Hepatocyte (in vitro differentiated cells): ENCODE data around the gene SFR1. TPM values are rescaled to one million over a fixed set of nuclear protein-coding genes. Genes with fewer than 3 reads are reported as not detected.
"Not testable (repeated sequence)": the region's sequence is repeated elsewhere in the genome, so short reads cannot be mapped to it uniquely, and the experiment has no call there.

ENCODE experiments used
- DNase-seq: peaks from one replicate; pipeline ENCODE4 v3.0.0-alpha.2; 2016; ENCODE audit warnings: low spot score
- H2AFZ ChIP-seq: fragments of 200-600 bp; sonication (generic); 2 replicates; pipeline ENCODE4 v1.6.0; 2016; ENCODE audit warnings: antibody characterized with exemption, mild to moderate bottlenecking
- H3K27ac ChIP-seq: fragments of 200-600 bp; sonication (generic); 2 replicates; pipeline ENCODE4 v1.5.1; 2016; ENCODE audit warnings: mild to moderate bottlenecking
- H3K27me3 ChIP-seq: fragments of 200-600 bp; sonication (generic); 2 replicates; pipeline ENCODE4 v1.6.1; 2016
- H3K36me3 ChIP-seq: fragments of 200-600 bp; sonication (generic); replicated peaks from 2 replicates; pipeline ENCODE4 v1.5.1; 2016; ENCODE audit warnings: low read depth; ENCODE audit not compliant: insufficient read depth
- H3K4me1 ChIP-seq: fragments of 200-600 bp; sonication (generic); 2 replicates; pipeline ENCODE4 v1.5.1; 2016; ENCODE audit warnings: mild to moderate bottlenecking, moderate library complexity; ENCODE audit not compliant: insufficient read depth
- H3K4me2 ChIP-seq: fragments of 200-600 bp; sonication (generic); 2 replicates; pipeline ENCODE4 v1.6.0; 2016
- H3K4me3 ChIP-seq: fragments of 200-600 bp; sonication (generic); 2 replicates; pipeline ENCODE4 v1.5.1; 2016; ENCODE audit warnings: mild to moderate bottlenecking
- H3K79me2 ChIP-seq: fragments of 200-600 bp; sonication (generic); 2 replicates; pipeline ENCODE4 v1.6.0; 2017; ENCODE audit warnings: mild to moderate bottlenecking
- H3K9me2 ChIP-seq: fragments of 200-600 bp; sonication (generic); replicated peaks from 2 replicates; pipeline ENCODE4 v1.6.0; 2017; ENCODE audit warnings: mild to moderate bottlenecking; ENCODE audit not compliant: insufficient read depth
- H3K9me3 ChIP-seq: fragments of 200-600 bp; sonication (generic); 2 replicates; pipeline ENCODE4 v1.5.1; 2016; ENCODE audit warnings: low read depth, mild to moderate bottlenecking
- H4K20me1 ChIP-seq: fragments of 200-600 bp; sonication (generic); 2 replicates; pipeline ENCODE4 v1.6.0; 2016; ENCODE audit warnings: mild to moderate bottlenecking; ENCODE audit not compliant: insufficient read depth, poor library complexity, severe bottlenecking
- CTCF ChIP-seq: fragments of 200-600 bp; sonication (generic); IDR thresholded peaks from 2 replicates; pipeline ENCODE4 v1.5.1; 2016; ENCODE audit warnings: antibody characterized with exemption, mild to moderate bottlenecking; ENCODE audit not compliant: poor library complexity
- EZH2 ChIP-seq: fragments of 200-600 bp; sonication (generic); IDR thresholded peaks from 2 replicates; pipeline ENCODE4 v1.6.1; 2016; ENCODE audit warnings: antibody characterized with exemption, mild to moderate bottlenecking, borderline replicate concordance
- EZH2phosphoT487 ChIP-seq: fragments of 200-600 bp; sonication (generic); IDR thresholded peaks from one replicate; pipeline ENCODE4 v1.6.1; 2018; ENCODE audit warnings: antibody characterized with exemption, mild to moderate bottlenecking, low read depth, moderate library complexity; ENCODE audit not compliant: unreplicated experiment, severe bottlenecking
- WGBS: methylation state at CpG from one replicate; pipeline ENCODE4 v1.1.6; 2016; ENCODE audit warnings: low lambda C conversion rate; ENCODE audit errors: missing lambda C conversion rate; 5-methylcytosine and 5-hydroxymethylcytosine counted together
- polyA plus RNA-seq: library from polyadenylated mRNA; unstranded; fragments of >200 nt; fragmentation: Nextera tagmentation; extraction: Ambion mirVana; gene quantifications from 2 replicates; pipeline ENCODE4 v1.2.1, GENCODE V29; 2016
- total RNA-seq: library from RNA; depleted of rRNA; stranded (reverse); fragments of >200 nt; gene quantifications from 2 replicates; pipeline ENCODE4 v1.2.3, GENCODE V29; 2014

Gene SFR1
- total and polyA plus RNA-seq, 2 experiments from 2014 or later = 7.1 TPM

GRCh38 chr10:104170610-104171254 is 48.8 kb downstream of the SFR1 start:
- no peaks in the 10 kb centered on the region for H3K79me2 ChIP-seq
- no peaks in the 10 kb centered on the region for H3K27me3 ChIP-seq
- no peak for DNase-seq
- H3K4me3 ChIP-seq = no peak overlapping the region
- H3K4me1 ChIP-seq = no peaks in the 10 kb centered on the region
- H2AFZ ChIP-seq = no peak overlapping the region
- 83% methylated on average over 5 of the region's 5 CpGs for WGBS
- no peak overlapping the region for H3K27ac ChIP-seq
- H3K4me2 ChIP-seq = no peak overlapping the region
- no peaks in the 10 kb centered on the region for H4K20me1 ChIP-seq
- no peaks in the 10 kb centered on the region for H3K36me3 ChIP-seq
- H3K9me3 ChIP-seq = no peaks in the 10 kb centered on the region
- TF ChIP-seq EZH2phosphoT487 = no peak
- TF ChIP-seq EZH2 = no peak
- TF ChIP-seq CTCF = no peak
- no peaks in the 10 kb centered on the region for H3K9me2 ChIP-seq

GRCh38 chr10:104174136-104174535 is 52.2 kb downstream of the SFR1 start:
- not testable (repeated sequence) for H3K79me2 ChIP-seq, H3K4me3 ChIP-seq, H3K9me2 ChIP-seq, H3K9me3 ChIP-seq, DNase-seq, H3K27ac ChIP-seq, H3K36me3 ChIP-seq, H3K27me3 ChIP-seq, H2AFZ ChIP-seq, H4K20me1 ChIP-seq, H3K4me2 ChIP-seq, H3K4me1 ChIP-seq
- 86% methylated on average over 1 of the region's 1 CpG for WGBS

Other genes starting within 250 kb of the SFR1 start
- gene STN1, start 204.0 kb upstream of the SFR1 start, total RNA-seq = 20.2 and 26.8 TPM in 2 replicates
- 20.1 and 29.0 TPM in 2 replicates for gene STN1, start 204.0 kb upstream of the SFR1 start, polyA plus RNA-seq
- 35.6 and 43.6 TPM in 2 replicates for gene SLK, start 155.0 kb upstream of the SFR1 start, total RNA-seq
- gene SLK, start 155.0 kb upstream of the SFR1 start, polyA plus RNA-seq = 13.8 and 15.5 TPM in 2 replicates
- 5.7 and 7.5 TPM in 2 replicates for gene COL17A1, start 36.3 kb upstream of the SFR1 start, total RNA-seq
- gene COL17A1, start 36.3 kb upstream of the SFR1 start, polyA plus RNA-seq = 2.1 and 3.3 TPM in 2 replicates
- 0.83 and 1.6 TPM in 2 replicates for gene CFAP43, start 110.2 kb downstream of the SFR1 start, total RNA-seq
- 0.57 and 0.66 TPM in 2 replicates for gene CFAP43, start 110.2 kb downstream of the SFR1 start, polyA plus RNA-seq
- gene GSTO1, start 132.7 kb downstream of the SFR1 start, total RNA-seq = 216 and 220 TPM in 2 replicates
- gene GSTO1, start 132.7 kb downstream of the SFR1 start, polyA plus RNA-seq = 292 and 328 TPM in 2 replicates
- 2.5 and 2.7 TPM in 2 replicates for gene GSTO2, start 147.0 kb downstream of the SFR1 start, total RNA-seq
- 0.37 and 1.4 TPM in 2 replicates for gene GSTO2, start 147.0 kb downstream of the SFR1 start, polyA plus RNA-seq
- 4.9 and 5.9 TPM in 2 replicates for gene ITPRIP, start 216.3 kb downstream of the SFR1 start, total RNA-seq
- 7.9 and 9.0 TPM in 2 replicates for gene ITPRIP, start 216.3 kb downstream of the SFR1 start, polyA plus RNA-seq
- 0.17 and 0.20 TPM in 2 replicates for gene CFAP58, start 231.7 kb downstream of the SFR1 start, total RNA-seq
- not detected in 2 replicates for gene CFAP58, start 231.7 kb downstream of the SFR1 start, polyA plus RNA-seq